Muscle of leg (tissue), 11 donors: ENCODE data around the gene TALDO1. TPM values are rescaled to one million over a fixed set of nuclear protein-coding genes. Genes with fewer than 3 reads are reported as not detected.

Experiments used
- DNase-seq: peaks from one replicate; pipeline ENCODE4 v3.0.0; 2013
- H3K27ac ChIP-seq: one replicate; pipeline ENCODE4 v1.5.1; 2013; ENCODE audit warnings: mild to moderate bottlenecking, low read length, control low read depth
- H3K27me3 ChIP-seq: one replicate; pipeline ENCODE4 v1.6.1; 2013; ENCODE audit warnings: low read length; ENCODE audit not compliant: control insufficient read depth, insufficient read depth
- H3K36me3 ChIP-seq: one replicate; pipeline ENCODE4 v1.6.1; 2013; ENCODE audit warnings: low read length; ENCODE audit not compliant: control insufficient read depth, insufficient read depth
- H3K4me1 ChIP-seq: one replicate; pipeline ENCODE4 v1.6.1; 2013; ENCODE audit warnings: low read length; ENCODE audit not compliant: control insufficient read depth, insufficient read depth
- H3K4me3 ChIP-seq: one replicate; pipeline ENCODE4 v1.5.1; 2013; ENCODE audit warnings: low read length, control low read depth
- H3K9me3 ChIP-seq: replicated peaks from 2 replicates; pipeline ENCODE4 v1.6.1; 2013; ENCODE audit warnings: low read depth, low read length; ENCODE audit not compliant: control insufficient read depth
- WGBS: methylation state at CpG from one replicate; pipeline ENCODE4 v1.1.5; 2013; ENCODE audit warnings: missing lambda C conversion rate; ENCODE audit not compliant: insufficient coverage; 5-methylcytosine and 5-hydroxymethylcytosine counted together
- polyA plus RNA-seq, 8 donors: library from polyadenylated mRNA; unstranded; fragments of 120-200 nt; gene quantifications; one replicate each; pipeline versions ENCODE4 v1.2.1 to v1.2.3, GENCODE V29; 2013; ENCODE audit warnings: inconsistent platforms in 1 of 8, low replicate concordance in 1 of 8; ENCODE audit not compliant: insufficient read length in 8 of 8, insufficient read depth in 1 of 8
- total RNA-seq: library from RNA; stranded (reverse); fragments of 120-200 nt; gene quantifications from one replicate; pipeline ENCODE4 v1.2.4, GENCODE V29; 2013

Gene TALDO1
- total and polyA plus RNA-seq, 9 donors: 60.2 to 79.9 (median 70.8) TPM

DNA sequence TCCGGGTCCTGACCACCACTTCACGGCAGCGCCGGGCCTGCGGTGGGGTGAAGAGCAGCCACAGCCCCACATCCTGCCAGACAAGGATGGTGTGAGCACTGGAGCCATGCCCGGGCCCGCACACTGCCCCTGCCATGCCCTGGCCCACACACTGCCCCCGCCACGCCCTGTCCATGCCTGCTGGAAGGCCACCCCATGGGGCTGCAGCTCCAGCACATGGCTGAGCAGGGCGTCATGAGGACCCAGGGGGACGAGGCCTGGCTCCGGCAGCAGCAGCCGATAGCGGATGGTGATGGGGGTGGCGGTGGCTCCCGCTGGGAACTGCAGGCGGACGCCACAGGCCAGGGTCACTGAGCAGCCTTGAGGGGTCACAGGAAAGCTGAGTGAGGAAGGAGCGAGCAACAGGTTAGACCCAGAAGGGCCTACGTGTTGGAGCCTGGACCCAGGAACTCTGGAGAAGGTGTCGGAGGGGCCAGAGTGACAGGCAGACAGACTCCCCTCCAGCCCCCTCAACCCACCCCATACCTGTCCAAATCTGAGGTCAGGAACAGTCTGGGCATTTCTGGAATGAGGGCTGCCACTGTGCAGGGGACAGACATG lies 54.9 kb downstream of the TALDO1 start:
- peaks cover 44% of the 10 kb centered on the region for H3K4me1 ChIP-seq
- WGBS: 93% methylated on average over 19 of the region's 21 CpGs
- H3K27me3 ChIP-seq: no peaks in the 10 kb centered on the region
- H3K27ac ChIP-seq: no peak overlapping the region
- H3K4me3 ChIP-seq: no peak overlapping the region
- no peaks in the 10 kb centered on the region for H3K9me3 ChIP-seq
- H3K36me3 ChIP-seq: peaks cover 32% of the 10 kb centered on the region
- no peak for DNase-seq

DNA sequence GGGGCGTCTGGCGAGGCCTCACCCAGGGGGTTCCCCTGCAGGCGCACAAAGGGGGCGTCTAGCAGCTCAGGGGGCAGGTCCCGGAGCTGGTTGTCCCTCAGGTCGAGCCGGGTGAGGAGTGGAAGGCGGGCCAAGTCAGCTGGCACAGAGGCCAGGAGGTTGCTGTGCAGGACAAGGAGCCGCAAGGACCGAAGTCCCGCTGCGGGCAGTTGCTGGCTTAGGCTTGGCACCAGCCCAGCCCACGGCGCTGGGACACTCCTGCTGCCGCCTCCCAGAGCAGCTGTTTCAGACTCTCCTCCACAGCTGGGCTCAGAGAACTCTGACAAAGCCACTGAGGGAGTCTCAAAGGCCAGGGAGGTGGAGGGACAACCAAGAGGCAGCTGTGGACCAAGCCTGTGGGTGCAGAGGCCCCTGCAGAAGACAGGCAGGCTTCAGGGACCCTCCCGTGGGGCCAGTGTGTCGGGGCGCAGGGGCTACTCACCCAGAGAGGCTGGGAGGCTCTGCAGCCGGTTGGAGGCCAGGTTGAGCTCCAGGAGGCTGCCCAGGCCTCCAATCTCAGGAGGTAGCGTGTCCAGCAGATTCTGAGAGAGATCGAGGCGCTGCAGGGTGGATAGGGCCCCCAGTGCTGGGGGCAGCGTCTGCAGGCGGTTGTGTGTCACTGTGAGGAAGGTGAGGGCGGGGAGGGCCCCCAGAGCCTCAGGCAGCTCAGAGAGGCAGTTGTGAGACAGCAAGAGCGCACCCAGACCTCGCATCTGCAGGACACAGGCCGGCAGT lies 55.6 kb downstream of the TALDO1 start:
- peaks cover 37% of the 10 kb centered on the region for H3K4me1 ChIP-seq
- no peak for DNase-seq
- no peaks in the 10 kb centered on the region for H3K9me3 ChIP-seq
- no peaks in the 10 kb centered on the region for H3K27me3 ChIP-seq
- H3K4me3 ChIP-seq: no peak overlapping the region
- 84% methylated on average over 27 of the region's 28 CpGs for WGBS
- peaks cover 32% of the 10 kb centered on the region for H3K36me3 ChIP-seq
- H3K27ac ChIP-seq: no peak overlapping the region

DNA sequence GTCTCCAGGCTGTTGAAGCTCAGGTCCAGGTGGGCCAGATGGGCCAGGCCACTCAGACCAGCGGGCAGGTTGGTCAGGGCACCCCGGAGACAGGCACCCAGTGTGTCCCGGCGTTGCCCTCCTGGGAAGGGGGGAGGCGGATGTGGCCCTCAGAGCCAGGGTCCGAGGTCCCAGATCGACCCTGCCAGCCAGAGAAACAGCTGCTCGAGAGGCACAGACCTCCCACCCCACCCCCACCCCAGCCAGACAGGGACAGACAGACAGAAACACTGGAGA lies 56.1 kb downstream of the TALDO1 start:
- Histone ChIP-seq H3K4me3 (no peak overlapping the region), H3K4me1 (peaks cover 38% of the 10 kb centered on the region), H3K36me3 (peaks cover 32% of the 10 kb centered on the region), H3K9me3 (no peaks in the 10 kb centered on the region), H3K27me3 (no peaks in the 10 kb centered on the region), H3K27ac (no peak overlapping the region)
- DNase-seq: no peak
- WGBS: 100% methylated on average over 3 of the region's 8 CpGs

DNA sequence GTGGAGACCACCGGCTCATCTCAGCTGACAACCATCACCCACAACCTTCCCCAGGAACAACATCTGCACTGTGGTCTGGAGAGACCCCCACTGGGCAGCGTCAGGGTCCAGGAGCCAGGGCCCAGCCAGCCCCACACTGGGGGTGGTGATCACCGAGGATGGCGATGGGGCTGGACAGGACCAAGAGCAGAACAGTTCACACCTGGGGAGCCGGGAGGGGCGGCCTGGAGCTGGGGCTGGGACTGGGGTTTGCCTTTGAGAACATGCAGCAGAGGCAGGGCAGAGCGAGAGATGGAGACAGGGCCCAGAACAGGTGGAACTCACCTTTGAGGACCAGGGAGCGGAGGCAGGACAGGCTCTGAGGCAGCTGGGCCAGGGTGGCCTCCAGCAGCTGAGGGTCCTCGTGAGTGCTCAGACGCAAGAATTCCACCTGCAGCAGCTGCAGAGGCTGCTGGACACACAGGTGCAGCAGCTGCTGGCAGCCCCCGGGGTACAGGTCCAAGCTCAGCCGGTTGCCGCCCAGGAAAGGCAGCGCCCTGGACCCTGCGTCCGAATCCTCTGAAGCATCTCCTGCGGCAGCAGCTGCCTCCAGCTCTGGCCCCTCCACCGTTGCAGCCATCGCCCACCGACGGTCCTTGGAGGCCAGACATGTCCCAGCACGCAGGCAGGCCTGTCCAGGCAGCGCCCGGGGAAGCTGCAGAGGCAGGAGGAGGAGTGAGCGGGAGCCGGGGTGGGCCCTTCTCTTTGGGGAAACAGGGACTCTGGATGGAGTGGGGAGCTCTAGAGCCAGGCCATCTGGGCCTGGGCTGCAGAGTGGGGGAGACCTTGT lies 56.7 kb downstream of the TALDO1 start:
- H3K36me3 ChIP-seq: peaks cover 32% of the 10 kb centered on the region
- H3K9me3 ChIP-seq: no peaks in the 10 kb centered on the region
- H3K4me3 ChIP-seq: peak overlapping the region; percentile 56
- no peak overlapping the region for H3K27ac ChIP-seq
- H3K4me1 ChIP-seq: peaks cover 41% of the 10 kb centered on the region
- 40% methylated on average over 24 of the region's 26 CpGs for WGBS
- H3K27me3 ChIP-seq: no peaks in the 10 kb centered on the region
- DNase-seq: no peak

DNA sequence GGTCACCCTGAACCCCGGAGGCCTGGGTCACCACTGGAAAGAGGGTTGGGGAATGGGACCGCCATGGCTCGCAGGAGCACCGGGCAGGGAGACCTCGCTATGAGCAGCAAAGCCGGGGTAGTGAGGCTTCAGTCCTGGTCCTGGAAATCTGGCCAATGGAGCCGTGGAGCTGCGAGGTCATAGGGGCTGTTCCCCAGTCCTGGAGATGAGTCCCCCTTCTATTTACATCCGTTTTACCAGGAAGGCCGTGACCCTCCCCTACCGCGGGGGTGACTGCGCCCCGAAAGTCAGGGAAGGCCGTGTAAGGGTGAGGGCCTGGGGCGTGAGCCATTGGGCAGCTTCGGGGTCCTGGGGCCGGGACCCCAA lies 57.3 kb downstream of the TALDO1 start:
- Histone ChIP-seq H3K4me3 (peak overlapping the region; percentile 56), H3K9me3 (no peaks in the 10 kb centered on the region), H3K27ac (no peak overlapping the region), H3K4me1 (peaks cover 43% of the 10 kb centered on the region), H3K27me3 (no peaks in the 10 kb centered on the region), H3K36me3 (peaks cover 29% of the 10 kb centered on the region)
- no peak for DNase-seq
- 4% methylated on average over 15 of the region's 18 CpGs for WGBS

DNA sequence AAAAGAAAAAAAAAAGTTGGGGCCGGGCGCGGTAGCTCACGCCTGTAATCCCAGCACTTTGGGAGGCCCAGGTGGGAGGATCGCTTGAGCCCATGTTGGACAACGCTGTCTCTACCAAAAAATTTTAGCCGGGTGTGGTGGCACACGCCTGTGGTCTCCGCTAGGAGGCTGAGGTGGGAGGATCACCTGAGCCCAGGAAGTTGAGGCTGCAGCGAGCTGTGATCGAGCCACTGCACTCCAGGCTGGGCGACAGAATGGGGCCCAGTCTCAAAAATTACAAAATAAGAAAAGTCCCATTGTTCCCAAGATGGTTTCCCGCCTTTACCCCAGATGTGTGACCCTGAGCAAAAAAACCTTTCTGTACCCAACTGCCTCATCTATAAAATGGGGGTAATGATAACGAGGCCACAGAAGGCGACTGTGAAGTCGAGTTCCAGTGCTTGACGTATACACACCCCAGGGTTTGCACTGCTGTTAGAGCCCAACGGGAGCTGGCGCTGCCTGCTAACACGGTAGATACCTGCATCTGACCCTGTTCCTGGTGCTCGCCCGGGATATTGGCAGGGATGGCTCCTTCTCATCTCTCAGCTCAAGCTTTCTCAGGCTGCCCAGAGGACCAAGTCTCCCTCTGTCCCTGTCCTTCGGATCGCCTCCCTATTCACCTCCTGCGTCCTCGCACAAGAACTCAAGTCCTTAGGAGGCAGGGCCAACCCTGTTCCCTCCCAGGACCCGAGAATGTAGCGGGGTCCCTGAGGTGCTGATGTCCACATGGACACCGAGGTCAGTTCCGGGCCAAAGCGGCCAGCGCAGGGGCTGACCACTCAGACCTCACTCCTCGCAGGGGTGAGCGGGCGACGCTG lies 61.4 kb downstream of the TALDO1 start:
- 20% methylated on average over 25 of the region's 36 CpGs for WGBS
- H3K4me1 ChIP-seq: peaks cover 53% of the 10 kb centered on the region
- no peaks in the 10 kb centered on the region for H3K9me3 ChIP-seq

DNA sequence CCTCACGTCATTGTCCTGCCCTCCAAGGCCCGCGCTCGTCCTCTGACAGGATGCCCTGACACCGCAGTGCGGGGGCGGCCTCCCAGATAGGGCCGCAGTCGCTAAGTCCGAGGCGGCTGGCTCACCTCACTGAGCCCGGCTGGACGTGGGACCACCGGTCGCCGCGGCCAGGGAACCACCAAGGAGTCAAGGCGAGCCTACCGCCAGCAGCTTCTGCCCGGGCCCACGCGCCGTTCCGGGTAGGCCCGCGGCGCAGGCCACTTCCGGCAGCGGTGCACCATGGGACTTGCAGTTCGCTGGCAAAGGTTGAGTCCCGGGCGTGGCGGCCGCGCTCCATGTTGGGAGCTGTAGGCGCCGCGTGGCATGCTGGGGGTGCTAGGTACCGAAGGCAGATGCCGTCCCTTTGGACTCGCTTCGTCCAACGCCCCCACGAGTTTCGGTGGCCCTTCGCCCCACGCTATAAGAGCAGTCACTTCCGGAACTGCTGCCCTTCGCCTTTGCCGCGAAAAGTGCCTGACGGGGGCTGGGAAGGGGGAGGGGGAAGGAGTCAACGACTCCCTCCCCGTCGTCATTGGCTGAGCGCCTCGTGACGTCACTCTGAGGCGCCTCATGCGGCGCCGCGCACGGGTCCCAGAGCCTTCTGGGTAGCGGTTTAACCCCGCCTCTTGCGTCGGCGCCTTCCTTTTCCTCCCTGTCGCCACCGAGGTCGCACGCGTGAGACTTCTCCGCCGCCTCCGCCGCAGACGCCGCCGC lies 62.2 kb downstream of the TALDO1 start, which contains the start of gene RPLP2:
TSS of gene RPLP2 (plus strand) at position 681 of the 753 bp plus-strand sequence. CDS start 268 bp downstream, outside the sequence.
- Histone ChIP-seq H3K4me3 (peak within 1 kb of the TSS; percentile 97), H3K4me1 (peaks cover 44% of the 10 kb centered on the region)
- under 1% methylated on average over 72 of the region's 81 CpGs for WGBS

More for the DNA sequence above, 61.4 kb downstream of the TALDO1 start:
- DNase-seq: no peak
- peak overlapping the region; percentile 97 for H3K4me3 ChIP-seq
- no peaks in the 10 kb centered on the region for H3K27me3 ChIP-seq
- H3K36me3 ChIP-seq: peaks cover 25% of the 10 kb centered on the region
- H3K27ac ChIP-seq: peak overlapping the region; percentile 98

DNA sequence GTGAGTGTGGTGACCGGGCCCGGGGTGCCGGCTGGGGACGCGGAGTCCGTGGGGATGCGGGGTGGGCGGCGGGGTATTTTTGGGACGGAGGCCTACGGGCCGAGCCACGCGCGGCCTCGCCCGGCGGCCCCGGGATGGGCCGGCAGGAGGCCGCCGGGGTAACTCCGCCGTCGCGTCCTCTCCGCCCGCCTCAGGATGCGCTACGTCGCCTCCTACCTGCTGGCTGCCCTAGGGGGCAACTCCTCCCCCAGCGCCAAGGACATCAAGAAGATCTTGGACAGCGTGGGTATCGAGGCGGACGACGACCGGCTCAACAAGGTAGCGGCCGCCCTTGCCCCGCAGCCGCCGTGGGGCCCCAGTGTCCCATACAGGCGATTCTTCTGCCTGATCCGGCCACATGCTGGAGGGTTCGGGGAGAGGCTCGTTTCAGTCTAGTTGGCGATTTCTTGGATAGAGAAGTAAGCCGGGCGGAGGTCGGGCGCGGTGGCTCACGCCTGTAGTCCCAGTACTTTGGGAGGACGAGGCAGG lies 62.8 kb downstream of the TALDO1 start:
- no peak for DNase-seq
- Histone ChIP-seq H3K4me1 (peaks cover 40% of the 10 kb centered on the region), H3K9me3 (no peaks in the 10 kb centered on the region), H3K27ac (peak overlapping the region; percentile 72), H3K27me3 (no peaks in the 10 kb centered on the region), H3K4me3 (peak overlapping the region; percentile 97), H3K36me3 (peaks cover 30% of the 10 kb centered on the region)
- WGBS: under 1% methylated on average over 45 of the region's 55 CpGs

More for the DNA sequence above, 62.2 kb downstream of the TALDO1 start, which contains the start of gene RPLP2:
- DNase-seq: peak; percentile 99
- H3K27me3 ChIP-seq: no peaks in the 10 kb centered on the region
- peaks cover 27% of the 10 kb centered on the region for H3K36me3 ChIP-seq
- peak within 1 kb of the TSS; percentile 98 for H3K27ac ChIP-seq
- no peaks in the 10 kb centered on the region for H3K9me3 ChIP-seq
